IPS-18c (cell line): ENCODE results near the gene MET.

Experiments used
- H3K4me3 ChIP-seq: 2 replicates; pipeline ENCODE4 v1.7.0; 2013; ENCODE audit warnings: low read depth, mild to moderate bottlenecking, low read length, moderate library complexity; ENCODE audit not compliant: insufficient read depth
- H3K9me3 ChIP-seq: one replicate; pipeline ENCODE4 v1.6.1; 2013; ENCODE audit warnings: mild to moderate bottlenecking, low read length, moderate library complexity; ENCODE audit not compliant: control insufficient read depth, insufficient read depth

Gene MET

DNA sequence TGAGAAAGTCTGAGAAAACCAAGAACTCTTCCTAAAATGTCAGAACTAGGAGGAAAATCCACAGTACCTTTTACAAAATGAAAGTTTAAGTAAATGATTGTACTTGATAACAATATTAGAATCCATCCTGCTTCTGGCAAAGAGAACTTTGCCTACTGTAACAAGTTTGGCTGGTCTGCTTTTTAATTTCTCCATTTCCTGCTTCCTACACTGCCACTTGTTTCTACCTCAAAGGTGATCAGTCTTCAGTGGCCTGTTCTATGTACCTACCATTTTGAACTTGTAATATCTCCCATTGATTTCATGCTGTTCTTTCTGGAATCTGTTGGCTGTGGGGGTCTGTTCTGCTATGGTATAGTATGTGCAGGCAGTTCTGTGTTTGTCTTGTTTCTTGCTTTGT, 157.5 kb downstream of the MET start:
- Histone ChIP-seq H3K4me3 (no peak overlapping the region), H3K9me3 (no peaks in the 10 kb centered on the region)

DNA sequence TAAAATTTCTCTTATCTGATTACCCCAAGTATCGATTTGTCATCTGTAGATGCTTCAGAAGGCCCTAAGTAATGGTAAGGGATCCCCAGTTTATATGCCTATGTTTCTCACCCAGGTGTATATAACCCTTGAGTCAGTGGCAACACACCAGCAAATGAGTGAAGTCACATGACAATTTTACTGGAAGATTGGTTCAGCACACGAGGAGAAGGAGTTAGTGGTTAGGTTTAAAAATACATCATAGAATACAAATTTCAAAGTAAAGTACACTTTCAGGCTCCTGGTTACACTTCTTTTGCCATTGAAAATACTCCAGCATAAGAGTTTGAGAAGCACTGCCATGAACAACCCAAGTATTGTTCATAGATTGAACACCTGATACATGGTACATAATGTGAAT, 160.7 kb downstream of the MET start:
- Histone ChIP-seq H3K4me3 (no peak overlapping the region), H3K9me3 (no peaks in the 10 kb centered on the region)

DNA sequence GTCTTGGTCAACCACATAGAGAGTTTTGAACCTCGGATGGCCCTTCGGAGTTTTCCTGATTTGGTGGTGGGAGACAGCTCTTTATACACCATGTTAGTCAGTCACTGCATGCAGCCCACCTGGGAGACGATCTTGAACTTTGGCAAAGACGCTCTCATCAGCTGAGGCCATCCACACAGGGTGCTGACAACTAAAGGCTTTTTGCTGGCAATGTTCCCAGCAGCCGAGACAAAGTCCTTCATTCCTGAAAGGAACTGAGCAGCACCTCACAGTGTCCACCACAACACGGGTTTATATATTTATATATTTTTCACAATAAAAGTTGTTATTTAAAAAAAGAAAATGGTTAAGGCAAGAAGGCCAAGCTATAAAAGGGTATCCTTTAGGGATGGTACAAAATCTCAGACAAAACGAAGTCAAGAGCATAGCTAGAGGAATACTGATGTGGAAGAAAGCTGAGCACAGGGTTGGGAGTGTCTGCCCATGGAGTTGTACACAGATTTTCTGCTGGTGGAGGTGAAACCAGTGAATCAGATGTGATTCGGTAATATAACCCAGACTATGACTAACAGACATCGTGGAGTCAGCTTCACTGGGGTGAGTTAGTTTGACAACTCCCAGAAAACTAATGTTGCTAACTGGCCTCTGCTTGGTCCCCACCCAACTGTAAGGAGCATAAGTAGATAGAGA, 163.0 kb downstream of the MET start:
- Histone ChIP-seq H3K4me3 (no peak overlapping the region), H3K9me3 (no peaks in the 10 kb centered on the region)

- H3K9me3 ChIP-seq: no peaks in the 10 kb centered on the region
Measured at GRCh38 chr7:116836048-116836447, 164.1 kb downstream of the MET start.

GRCh38 chr7:116836911-116837310, 164.9 kb downstream of the MET start:
- Histone ChIP-seq H3K9me3 (no peaks in the 10 kb centered on the region), H3K4me3 (no peak overlapping the region)

More at GRCh38 chr7:116836048-116836447, 164.1 kb downstream of the MET start:
- H3K4me3 ChIP-seq: no peak overlapping the region

- Histone ChIP-seq H3K9me3 (no peaks in the 10 kb centered on the region), H3K4me3 (no peak overlapping the region)
Measured at GRCh38 chr7:116837586-116837985, 165.6 kb downstream of the MET start.

DNA sequence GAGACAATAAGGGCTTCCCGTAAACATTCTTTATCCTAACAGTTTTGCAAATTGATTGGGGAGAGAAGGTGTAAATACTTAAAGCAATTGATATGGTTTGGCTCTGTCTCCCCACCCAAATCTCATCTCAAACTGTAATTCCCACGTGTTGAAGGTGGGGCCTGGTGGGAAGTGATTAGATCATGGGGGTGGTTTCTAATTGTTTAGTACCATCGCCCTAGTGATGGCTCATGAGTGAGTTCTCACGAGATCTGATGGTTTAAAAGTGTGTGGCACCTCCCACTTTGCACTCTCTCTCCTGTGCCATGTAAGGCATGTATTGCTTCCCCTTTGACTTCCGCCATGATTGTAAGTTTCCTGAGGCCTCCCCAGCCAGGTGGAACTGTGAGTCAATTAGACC, 168.3 kb downstream of the MET start:
- no peaks in the 10 kb centered on the region for H3K9me3 ChIP-seq
- no peak overlapping the region for H3K4me3 ChIP-seq

- Histone ChIP-seq H3K4me3 (no peak overlapping the region), H3K9me3 (no peaks in the 10 kb centered on the region)
Measured at GRCh38 chr7:116842371-116842770, 170.4 kb downstream of the MET start.

DNA sequence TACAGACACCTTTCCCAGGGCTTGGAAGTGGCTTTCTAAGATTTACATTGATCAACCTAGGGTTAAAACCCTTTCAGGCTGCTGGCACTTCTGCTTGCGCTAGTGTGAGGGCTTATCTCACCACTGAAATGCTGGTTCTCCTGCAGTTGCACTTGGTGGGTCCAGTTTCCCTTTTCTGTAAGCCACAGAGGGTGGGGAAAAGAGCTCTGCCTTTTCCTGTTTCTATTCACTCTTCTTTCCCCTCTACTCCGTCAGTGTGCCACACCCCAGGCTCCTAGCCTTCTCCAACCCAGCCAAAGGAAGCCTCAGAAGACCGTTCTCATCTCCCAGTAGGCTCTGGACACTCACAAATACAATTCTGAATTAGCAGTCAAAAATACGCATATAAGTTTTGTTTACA, 171.4 kb downstream of the MET start:
- Histone ChIP-seq H3K4me3 (no peak overlapping the region), H3K9me3 (no peaks in the 10 kb centered on the region)
